ENCODE data around the gene POU2F1. TPM values are rescaled to one million over a fixed set of nuclear protein-coding genes. Genes with fewer than 3 reads are reported as not detected.

Gene POU2F1
- total and polyA plus RNA-seq, 2 donors (not counting 3 experiments of a cell fraction or from before 2014, with no cell fraction given) = 6.0 to 12.9 TPM

DNA sequence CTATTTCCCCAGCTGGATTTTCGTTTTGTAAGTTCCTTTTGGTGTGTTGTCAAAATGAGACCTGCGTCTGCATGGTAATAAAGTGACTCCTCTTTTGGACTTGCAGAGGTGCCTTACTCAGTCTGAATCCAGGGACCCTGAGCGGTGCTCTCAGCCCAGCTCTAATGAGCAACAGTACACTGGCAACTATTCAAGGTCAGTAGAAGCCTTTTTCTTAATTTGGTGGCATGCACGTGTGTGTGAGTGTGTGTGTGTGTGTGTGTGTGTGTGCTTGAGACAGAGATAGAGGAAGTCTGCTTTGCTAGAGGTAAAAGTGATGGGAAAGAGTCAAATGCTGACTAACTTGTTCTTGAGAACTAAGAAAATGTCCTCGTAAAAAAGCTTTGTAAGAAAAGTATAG is 192.2 kb downstream of the POU2F1 start:
- intact Hi-C loops (cut with micrococcal nuclease) = no loop called here

More for the DNA sequence above, 192.2 kb downstream of the POU2F1 start:
- DNase-seq (ENCODE audit: low read depth, low spot score) = no peak
- dilution Hi-C loops (cut with MboI; ENCODE audit: extremely low pct_ligation_motif_present, low sequenced_read_pairs) = no loop called here
- H4K20me1 ChIP-seq (replicated peaks; ENCODE audit: control insufficient read depth, extremely low read depth, insufficient read depth, low read length) = no peaks in the 10 kb centered on the region
- H3K9me1 ChIP-seq (replicated peaks; ENCODE audit: control insufficient read depth, extremely low read depth, insufficient read depth, low read length) = no peaks in the 10 kb centered on the region
- no peak overlapping the region for H3K4me2 ChIP-seq (ENCODE audit: insufficient read depth, low read length)
- no peak overlapping the region for H3K4me3 ChIP-seq (replicated peaks in 1 of 3; ENCODE audit: insufficient read depth in 1 of 3, low read depth in 1 of 3, low read length in 3 of 3)
- FAIRE-seq = no peak
- ChIA-PET CTCF (interaction anchor here (2.1 kb wide), 1 partner anchor 145 kb away, joined by 8 read pairs; no protein-coding TSS in a partner anchor), POLR2A (no interaction called here)
- H3K79me2 ChIP-seq (ENCODE audit: control insufficient read depth, insufficient read depth, low read length) = no peaks in the 10 kb centered on the region
- no peaks in the 10 kb centered on the region for H3K9me3 ChIP-seq (replicated peaks; ENCODE audit: control insufficient read depth, insufficient read depth, low read length)
- H2AFZ ChIP-seq (ENCODE audit: low read depth, low read length) = no peak overlapping the region
- no peak overlapping the region for H3K27ac ChIP-seq (ENCODE audit: insufficient read depth, low read depth, low read length)
- H3K9ac ChIP-seq (replicated peaks; ENCODE audit: extremely low read depth, insufficient read depth, low read length) = no peak overlapping the region
- H3K36me3 ChIP-seq (ENCODE audit: control insufficient read depth in 2 of 2, extremely low read depth in 1 of 2, insufficient read depth in 2 of 2, low read length in 2 of 2) = peaks cover 4 to 8% of the 10 kb centered on the region in 2 experiments
- BruUV-seq (replicated peaks) = no TSS peak
- no peaks in the 10 kb centered on the region for H3K27me3 ChIP-seq (ENCODE audit: control insufficient read depth in 2 of 2, insufficient read depth in 2 of 2, low read length in 2 of 2)
- TF ChIP-seq POLR2A (IDR thresholded peaks at IDR 0.05; ENCODE audit: low read depth, low read length) (no peak), JUN (IDR thresholded peaks at IDR 0.05; ENCODE audit: borderline replicate concordance, insufficient read depth, insufficient read length, low read depth) (no peak), GATA2 (IDR thresholded peaks at IDR 0.05; ENCODE audit: insufficient read depth, insufficient read length, low read depth, low read length) (no peak), POLR2AphosphoS5 (IDR thresholded peaks at IDR 0.05; ENCODE audit: insufficient read depth, low read depth, low read length) (no peak), FOS (IDR thresholded peaks at IDR 0.05; ENCODE audit: borderline replicate concordance, insufficient read depth, low read length) (no peak), EZH2 (IDR thresholded peaks at IDR 0.05; ENCODE audit: borderline replicate concordance, low read depth, low read length, severe bottlenecking) (no peak), MYC (IDR thresholded peaks at IDR 0.05; ENCODE audit: low read depth, low read length) (no peak)
- TF ChIP-seq, protein P1, sequence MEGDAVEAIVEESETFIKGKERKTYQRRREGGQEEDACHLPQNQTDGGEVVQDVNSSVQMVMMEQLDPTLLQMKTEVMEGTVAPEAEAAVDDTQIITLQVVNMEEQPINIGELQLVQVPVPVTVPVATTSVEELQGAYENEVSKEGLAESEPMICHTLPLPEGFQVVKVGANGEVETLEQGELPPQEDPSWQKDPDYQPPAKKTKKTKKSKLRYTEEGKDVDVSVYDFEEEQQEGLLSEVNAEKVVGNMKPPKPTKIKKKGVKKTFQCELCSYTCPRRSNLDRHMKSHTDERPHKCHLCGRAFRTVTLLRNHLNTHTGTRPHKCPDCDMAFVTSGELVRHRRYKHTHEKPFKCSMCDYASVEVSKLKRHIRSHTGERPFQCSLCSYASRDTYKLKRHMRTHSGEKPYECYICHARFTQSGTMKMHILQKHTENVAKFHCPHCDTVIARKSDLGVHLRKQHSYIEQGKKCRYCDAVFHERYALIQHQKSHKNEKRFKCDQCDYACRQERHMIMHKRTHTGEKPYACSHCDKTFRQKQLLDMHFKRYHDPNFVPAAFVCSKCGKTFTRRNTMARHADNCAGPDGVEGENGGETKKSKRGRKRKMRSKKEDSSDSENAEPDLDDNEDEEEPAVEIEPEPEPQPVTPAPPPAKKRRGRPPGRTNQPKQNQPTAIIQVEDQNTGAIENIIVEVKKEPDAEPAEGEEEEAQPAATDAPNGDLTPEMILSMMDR (IDR thresholded peaks at IDR 0.05; ENCODE audit: extremely low read depth in 1 of 2, insufficient read depth in 1 of 2, low read depth in 1 of 2, low read length in 2 of 2) = no peak
- TF ChIP-seq, protein P2, sequence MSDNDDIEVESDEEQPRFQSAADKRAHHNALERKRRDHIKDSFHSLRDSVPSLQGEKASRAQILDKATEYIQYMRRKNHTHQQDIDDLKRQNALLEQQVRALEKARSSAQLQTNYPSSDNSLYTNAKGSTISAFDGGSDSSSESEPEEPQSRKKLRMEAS (IDR thresholded peaks at IDR 0.05; ENCODE audit: insufficient read depth, insufficient read length) = no peak
- H3K4me1 ChIP-seq (ENCODE audit: control insufficient read depth, extremely low read depth, insufficient read depth, low read length) = no peaks in the 10 kb centered on the region
